ENCODE data around the gene OR51E1. TPM values are rescaled to one million over a fixed set of nuclear protein-coding genes. Genes with fewer than 3 reads are reported as not detected.
A peak's percentile ranks its signal among the peaks of the same experiment; 100 is the strongest.

OR51E1 gene
- 1.4 TPM for total RNA-seq
- long read RNA-seq, partial matches to known transcripts: 2 of 9 reads
- long read RNA-seq, other reads (novel, unspliced or antisense): 2 of 9 reads

DNA sequence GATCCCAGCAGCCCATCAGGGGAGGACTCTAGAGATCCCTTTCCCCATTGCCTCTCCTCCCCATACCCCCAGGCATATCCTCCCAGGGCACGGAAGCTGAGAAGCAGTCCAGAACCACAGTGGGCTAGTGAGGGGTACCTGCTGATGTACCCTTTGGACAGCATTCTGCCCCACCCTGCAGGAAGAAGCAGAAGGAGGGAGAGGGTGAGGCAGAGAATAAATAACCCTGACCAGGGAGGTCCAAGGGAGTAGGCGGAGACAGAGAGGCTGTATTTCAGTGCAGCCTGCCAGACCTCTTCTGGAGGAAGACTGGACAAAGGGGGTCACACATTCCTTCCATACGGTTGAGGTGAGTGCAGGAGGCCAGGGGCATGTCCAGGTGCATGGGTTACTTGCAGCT lies at the start of gene OR51E1:
Gene OR51E1, plus strand, starts transcription at position 301 of the 400 bp plus-strand sequence. CDS start 8,545 bp downstream, outside the sequence.
- ATAC-seq (ENCODE audit: poor library complexity) (no peak), DNase-seq (no peak)
- intact Hi-C loops (cut with DNase I): no loop called here

GRCh38 chr11:4605057-4605456 lies 38.7 kb upstream of the OR51E1 start:
- DNase-seq (no peak), ATAC-seq (ENCODE audit: poor library complexity) (no peak)
- intact Hi-C loops (cut with DNase I): no loop called here

GRCh38 chr11:4606231-4607015 lies 37.4 kb upstream of the OR51E1 start:
- ATAC-seq (ENCODE audit: poor library complexity): no peak
- DNase-seq: no peak
- intact Hi-C loops (cut with DNase I): no loop called here

- no peak for DNase-seq
- intact Hi-C loops (cut with DNase I): no loop called here
- no peak for ATAC-seq (ENCODE audit: poor library complexity)
Measured at GRCh38 chr11:4607096-4607495, 36.7 kb upstream of the OR51E1 start.

DNA sequence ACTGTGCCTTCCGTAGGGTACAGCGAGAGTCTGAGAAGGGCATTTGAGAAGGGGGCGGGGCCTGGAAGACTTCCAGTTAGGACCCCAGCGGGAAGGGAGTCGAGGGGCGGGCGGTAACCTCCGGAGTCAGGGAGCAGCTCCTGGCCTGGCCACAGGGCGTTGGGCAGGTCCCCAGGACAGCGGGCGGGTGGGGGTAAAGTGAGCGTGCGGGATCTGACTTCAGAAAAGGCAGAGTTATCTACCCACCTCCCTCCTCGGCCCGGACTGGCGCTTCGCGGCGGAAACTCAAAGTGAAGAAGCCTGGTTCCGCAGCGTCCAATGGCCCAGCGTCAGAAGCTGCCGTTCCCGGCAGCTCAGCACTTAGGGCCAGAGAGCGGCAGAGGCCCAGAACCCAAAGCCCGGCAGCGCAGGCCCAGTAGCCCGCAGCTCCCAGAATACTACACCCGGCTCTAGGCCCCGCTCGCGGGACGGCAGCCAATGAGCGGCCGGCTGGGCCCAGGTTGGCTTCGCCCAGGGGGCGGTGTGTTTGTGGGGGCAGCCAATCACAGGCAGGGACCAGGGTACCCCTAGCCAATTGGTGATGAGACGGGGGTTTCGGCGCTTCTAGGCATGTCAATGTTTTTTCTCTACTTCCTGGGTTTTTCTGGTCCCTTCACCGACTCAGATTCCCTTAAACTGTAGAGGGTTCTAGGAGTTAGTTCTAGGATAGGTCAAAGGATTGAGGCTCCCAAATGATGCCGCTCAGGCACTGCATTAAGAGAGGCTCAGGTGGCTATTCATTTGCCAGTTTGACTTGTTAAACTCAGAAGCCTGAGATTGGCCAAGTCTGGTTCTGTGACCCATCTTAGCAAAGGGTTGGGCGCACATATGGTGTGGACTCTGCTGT lies 35.8 kb upstream of the OR51E1 start, which contains the start of gene TRIM68:
Gene TRIM68, minus strand, starts transcription at position 451 of the 886 bp plus-strand sequence. CDS start 2,727 bp downstream, outside the sequence.
- intact Hi-C loops (cut with DNase I): no loop called here
- DNase-seq (peak; percentile 98), ATAC-seq (ENCODE audit: poor library complexity) (peak; percentile 100)

DNA sequence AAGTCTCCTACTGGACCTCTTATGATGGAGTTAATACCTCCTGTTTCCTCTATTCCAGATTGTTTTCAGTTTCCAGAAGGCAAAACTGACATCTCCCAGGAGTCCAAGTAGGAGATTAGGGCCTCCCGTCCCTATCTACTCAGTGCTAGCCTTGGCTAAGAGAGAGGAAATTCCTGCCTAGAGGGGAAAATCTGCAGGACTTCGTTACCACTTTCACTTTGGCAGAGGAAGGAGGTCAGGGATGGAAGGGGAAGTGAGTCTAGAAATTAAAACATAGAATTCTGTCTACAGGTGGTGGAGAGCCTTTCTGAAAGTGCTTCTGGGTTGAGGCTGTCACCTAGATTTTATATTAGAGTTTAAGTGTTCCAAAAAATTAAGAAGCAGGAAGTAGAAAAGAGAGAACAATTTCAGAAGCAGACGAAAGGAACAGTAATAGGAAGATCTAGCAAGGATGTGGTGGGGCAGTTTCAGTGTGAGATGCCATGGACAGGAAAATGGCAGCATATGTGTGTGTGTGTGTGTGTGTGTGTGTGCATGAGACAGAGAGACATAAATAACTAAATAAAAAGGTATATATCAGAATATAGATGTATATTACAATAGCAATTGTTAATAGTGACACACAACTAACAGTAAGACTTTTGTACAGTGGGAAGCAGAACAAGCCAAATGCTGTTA lies 33.4 kb upstream of the OR51E1 start:
- ATAC-seq (ENCODE audit: poor library complexity): no peak
- intact Hi-C loops (cut with DNase I): no loop called here

DNA sequence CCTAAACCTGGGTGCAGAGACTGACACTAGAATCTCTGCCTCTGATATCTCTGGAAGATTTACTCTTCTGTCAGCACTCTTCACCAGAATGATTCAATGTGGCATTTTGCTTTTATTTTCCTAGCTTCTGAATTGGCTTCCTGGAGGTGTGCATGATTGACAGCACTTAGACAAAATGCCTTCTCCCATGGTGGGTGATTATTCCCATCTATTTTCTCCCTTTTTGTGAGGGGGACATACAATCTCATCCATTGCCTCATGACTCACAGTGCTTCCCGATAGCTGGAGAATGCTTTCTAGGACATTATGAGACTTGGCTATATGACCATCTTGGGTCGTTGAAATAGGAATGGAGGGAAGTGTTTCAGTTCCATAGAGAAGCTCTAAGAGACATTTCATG lies 31.8 kb upstream of the OR51E1 start:
- intact Hi-C loops (cut with DNase I): no loop called here
- no peak for DNase-seq
- ATAC-seq (ENCODE audit: poor library complexity): no peak

More for the DNA sequence above, 33.4 kb upstream of the OR51E1 start:
- DNase-seq: no peak

DNA sequence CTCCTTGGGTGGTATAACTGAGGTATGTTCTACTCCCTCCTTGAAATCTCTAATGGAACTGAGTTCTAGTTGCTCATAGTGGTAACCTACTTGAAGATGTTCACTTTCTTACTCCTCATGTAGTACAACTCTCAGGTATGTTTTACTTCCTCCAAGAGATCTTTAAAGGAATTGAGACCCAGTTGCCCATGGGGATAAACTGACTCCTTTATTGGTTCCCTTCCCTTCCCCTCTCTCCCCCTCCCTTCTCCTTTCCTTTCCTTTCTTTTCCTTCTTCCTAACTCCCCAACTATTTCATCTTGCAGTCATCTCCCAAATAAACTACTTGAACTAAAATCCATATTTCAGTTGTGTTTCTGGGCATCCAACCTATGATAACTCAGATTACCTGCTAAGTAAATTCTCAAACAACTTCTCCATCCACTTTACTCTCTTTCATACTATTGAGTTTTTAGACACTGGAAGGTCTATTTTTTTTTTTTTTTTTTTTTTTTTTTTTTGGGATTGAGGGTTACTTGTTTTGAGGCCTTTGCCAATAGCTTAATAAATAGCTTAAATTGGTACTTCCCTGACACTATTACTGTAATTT lies 27.8 kb upstream of the OR51E1 start:
- DNase-seq (no peak), ATAC-seq (ENCODE audit: poor library complexity) (no peak)
- intact Hi-C loops (cut with DNase I): no loop called here

- intact Hi-C loops (cut with DNase I): no loop called here
- DNase-seq (no peak), ATAC-seq (ENCODE audit: poor library complexity) (no peak)
Measured at GRCh38 chr11:4619514-4619913, 24.3 kb upstream of the OR51E1 start.

DNA sequence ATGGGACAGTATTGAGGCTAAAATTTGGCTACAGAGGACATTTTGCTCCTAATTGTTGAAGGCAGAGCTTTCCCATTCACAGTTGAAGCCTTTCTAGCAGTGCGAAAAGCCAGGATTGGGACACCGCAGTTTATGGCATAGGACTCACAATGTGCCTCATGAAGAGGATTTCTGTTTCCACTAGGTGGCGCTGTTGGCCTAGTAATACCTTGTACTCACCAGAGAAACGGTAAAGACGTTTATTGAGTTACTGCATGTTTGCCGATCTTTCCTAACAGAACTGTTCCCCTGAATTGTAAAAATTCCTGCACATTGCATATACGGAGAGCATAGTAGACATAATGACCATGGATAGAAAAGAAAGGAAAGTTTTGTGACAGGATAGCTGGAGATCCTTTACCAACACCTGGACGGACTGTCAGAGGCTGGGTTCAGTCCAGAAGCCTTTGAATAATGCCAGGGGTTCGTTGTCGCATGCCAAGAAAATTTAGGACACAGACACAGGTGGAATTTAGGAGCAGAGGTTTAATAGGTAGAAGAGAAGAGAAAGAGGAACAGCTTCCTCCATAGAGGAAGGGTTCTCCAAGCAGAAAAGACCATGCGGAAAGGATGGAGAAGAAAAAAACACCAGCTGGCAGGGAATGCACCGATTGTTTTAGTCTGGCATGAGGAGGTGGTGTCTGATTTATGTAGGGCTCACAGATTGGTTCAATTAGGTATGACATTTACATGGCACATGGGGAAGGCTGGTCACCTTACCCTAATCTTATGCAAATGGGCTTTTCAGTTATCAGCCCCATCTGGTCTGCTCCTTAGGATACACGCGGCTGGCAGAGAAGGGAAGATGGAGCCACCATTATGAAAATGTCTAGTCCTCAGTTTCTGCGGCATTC lies 17.3 kb upstream of the OR51E1 start:
- DNase-seq (no peak), ATAC-seq (ENCODE audit: poor library complexity) (peak; percentile 86)
- intact Hi-C loops (cut with DNase I): no loop called here

GRCh38 chr11:4636136-4636535 lies 7.6 kb upstream of the OR51E1 start:
- ATAC-seq (ENCODE audit: poor library complexity) (no peak), DNase-seq (no peak)
- intact Hi-C loops (cut with DNase I): loop anchor here (2.0 to 5.0 kb wide), 2 partner anchors 191 to 366 kb away; no protein-coding TSS in a partner anchor

GRCh38 chr11:4636962-4637661 lies 6.7 kb upstream of the OR51E1 start, which contains the start of gene OR51D1:
Gene OR51D1 (plus strand): TSS chr11:4637477. CDS start chr11:4639791, 2,314 bp downstream.
- DNase-seq: peak; percentile 81
- intact Hi-C loops (cut with DNase I): loop anchor here (2.0 to 5.0 kb wide), 2 partner anchors 190 to 365 kb away; no protein-coding TSS in a partner anchor
- ATAC-seq (ENCODE audit: poor library complexity): peak; percentile 98

GRCh38 chr11:4637662-4638047 lies 6.1 kb upstream of the OR51E1 start:
- DNase-seq (no peak), ATAC-seq (ENCODE audit: poor library complexity) (no peak)
- intact Hi-C loops (cut with DNase I): loop anchor here (2.0 to 5.0 kb wide), 2 partner anchors 189 to 365 kb away; no protein-coding TSS in a partner anchor

DNA sequence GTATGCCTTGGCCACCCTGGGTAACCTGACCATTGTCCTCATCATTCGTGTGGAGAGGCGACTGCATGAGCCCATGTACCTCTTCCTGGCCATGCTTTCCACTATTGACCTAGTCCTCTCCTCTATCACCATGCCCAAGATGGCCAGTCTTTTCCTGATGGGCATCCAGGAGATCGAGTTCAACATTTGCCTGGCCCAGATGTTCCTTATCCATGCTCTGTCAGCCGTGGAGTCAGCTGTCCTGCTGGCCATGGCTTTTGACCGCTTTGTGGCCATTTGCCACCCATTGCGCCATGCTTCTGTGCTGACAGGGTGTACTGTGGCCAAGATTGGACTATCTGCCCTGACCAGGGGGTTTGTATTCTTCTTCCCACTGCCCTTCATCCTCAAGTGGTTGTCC lies 3.9 kb upstream of the OR51E1 start:
- intact Hi-C loops (cut with DNase I): loop anchor here (5.0 kb wide), 1 partner anchor 362 kb away; no protein-coding TSS in a partner anchor
- DNase-seq: no peak
- no peak for ATAC-seq (ENCODE audit: poor library complexity)

GRCh38 chr11:4641501-4641900 lies 2.3 kb upstream of the OR51E1 start:
- ATAC-seq (ENCODE audit: poor library complexity): no peak
- intact Hi-C loops (cut with DNase I): no loop called here
- no peak for DNase-seq

- no peak for ATAC-seq (ENCODE audit: poor library complexity)
- no peak for DNase-seq
- intact Hi-C loops (cut with DNase I): no loop called here
Measured at GRCh38 chr11:4642043-4642442, 1.7 kb upstream of the OR51E1 start.

DNA sequence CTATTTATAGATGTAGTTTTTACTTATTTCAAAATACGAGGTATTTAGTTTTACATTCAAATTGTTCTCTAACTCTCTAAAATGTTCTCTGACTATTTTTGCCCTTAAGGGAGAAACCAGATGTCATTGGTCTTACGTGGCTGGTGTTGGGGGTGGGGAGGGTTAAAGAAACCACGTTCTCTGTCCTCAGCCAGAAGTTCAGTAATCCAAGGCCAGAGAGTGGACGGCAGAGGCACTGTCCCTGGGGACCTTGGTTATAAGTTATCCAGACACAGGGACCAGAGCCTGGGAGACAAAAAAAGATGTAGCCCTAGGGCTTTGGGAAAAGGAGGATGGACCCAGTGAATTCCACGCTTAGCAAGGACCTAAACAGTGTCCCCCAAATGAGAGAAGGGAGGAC lies 706 bp upstream of the OR51E1 start:
- intact Hi-C loops (cut with DNase I): no loop called here
- ATAC-seq (ENCODE audit: poor library complexity): peak; percentile 42
- DNase-seq: peak; percentile 46

All from Right ventricle myocardium superior (tissue), 1 donor.